OCI-LY1 (cell line): ENCODE results near the gene DLGAP4.

Experiments
- H2AFZ ChIP-seq: fragments of 200-600 bp; sonication (generic), shearing (Covaris generic); 2 replicates; pipeline ENCODE4 v1.6.0; 2014; ENCODE audit warnings: antibody characterized with exemption, mild to moderate bottlenecking, low read length
- H3F3A ChIP-seq: fragments of 200-600 bp; sonication (generic), shearing (Covaris generic); 2 replicates; pipeline ENCODE4 v1.6.0; 2014; ENCODE audit warnings: mild to moderate bottlenecking, antibody characterized with exemption, low read length, moderate library complexity; ENCODE audit not compliant: insufficient read depth
- H3K27ac ChIP-seq: fragments of 200-600 bp; sonication (generic); 2 replicates; pipeline ENCODE4 v1.5.1; 2014; ENCODE audit warnings: low read length, mixed run types, mild to moderate bottlenecking, low read depth; ENCODE audit not compliant: poor library complexity, severe bottlenecking
- H3K27me3 ChIP-seq: fragments of 200-600 bp; sonication (generic); 2 replicates; pipeline ENCODE4 v1.6.0; 2014; ENCODE audit warnings: antibody characterized with exemption, mild to moderate bottlenecking, low read length, moderate library complexity; ENCODE audit not compliant: insufficient read depth
- H3K36me3 ChIP-seq: fragments of 200-600 bp; sonication (generic); 2 replicates; pipeline ENCODE4 v1.6.1; 2014; ENCODE audit warnings: mild to moderate bottlenecking, antibody characterized with exemption, low read length, moderate library complexity, mixed read lengths; ENCODE audit not compliant: insufficient read depth
- H3K4me1 ChIP-seq: fragments of 200-600 bp; sonication (generic); 2 replicates; pipeline ENCODE4 v1.5.1; 2014; ENCODE audit warnings: mild to moderate bottlenecking, low read length, moderate library complexity; ENCODE audit not compliant: insufficient read depth, severe bottlenecking
- H3K4me2 ChIP-seq: fragments of 200-600 bp; sonication (generic), shearing (Covaris generic); 2 replicates; pipeline ENCODE4 v1.6.1; 2014; ENCODE audit warnings: low read length
- H3K4me3 ChIP-seq: fragments of 200-600 bp; sonication (generic); 2 replicates; pipeline ENCODE4 v1.5.1; 2014; ENCODE audit warnings: low read length, low read depth, mild to moderate bottlenecking, mixed read lengths; ENCODE audit not compliant: poor library complexity, severe bottlenecking
- H3K79me2 ChIP-seq: fragments of 200-600 bp; shearing (Covaris generic); 2 replicates; pipeline ENCODE4 v1.6.1; 2016; ENCODE audit warnings: mixed run types, low read length, mixed read lengths; ENCODE audit not compliant: insufficient read depth
- H3K9ac ChIP-seq: fragments of 200-600 bp; sonication (generic), shearing (Covaris generic); 2 replicates; pipeline ENCODE4 v1.6.1; 2014; ENCODE audit warnings: mild to moderate bottlenecking, low read length, mixed read lengths
- H3K9me2 ChIP-seq: fragments of 200-600 bp; sonication (generic), shearing (Covaris generic); 2 replicates; pipeline ENCODE4 v1.6.1; 2014; ENCODE audit warnings: low read depth, mild to moderate bottlenecking, low read length, mixed read lengths
- H3K9me3 ChIP-seq: fragments of 200-600 bp; shearing (Covaris generic); 2 replicates; pipeline ENCODE4 v1.6.1; 2014; ENCODE audit warnings: low read length, mixed read lengths
- H4K20me1 ChIP-seq: fragments of 200-600 bp; sonication (generic), shearing (Covaris generic); 2 replicates; pipeline ENCODE4 v1.6.0; 2016; ENCODE audit warnings: mild to moderate bottlenecking, low read length; ENCODE audit not compliant: insufficient read depth
- CTCF ChIP-seq: fragments of 200-600 bp; sonication (generic), shearing (Covaris generic); IDR thresholded peaks from 2 replicates; pipeline ENCODE4 v1.5.1; 2017; ENCODE audit warnings: mild to moderate bottlenecking, antibody characterized with exemption, low read length, moderate library complexity, mixed read lengths
- EZH2 ChIP-seq: fragments of 200-600 bp; sonication (generic), shearing (Covaris generic); IDR thresholded peaks from 2 replicates; pipeline ENCODE4 v1.8.0; 2017; ENCODE audit warnings: borderline replicate concordance, mixed run types, mild to moderate bottlenecking, antibody characterized with exemption, low read length, moderate library complexity, mixed read lengths

DLGAP4 gene

GRCh38 chr20:36506253-36506652 lies 200.1 kb downstream of the DLGAP4 start:
- H3K27me3 ChIP-seq = no peaks in the 10 kb centered on the region
- H4K20me1 ChIP-seq = no peaks in the 10 kb centered on the region
- H3K4me1 ChIP-seq = no peaks in the 10 kb centered on the region
- H3K9ac ChIP-seq = no peak overlapping the region
- H3K4me3 ChIP-seq = no peak overlapping the region
- H2AFZ ChIP-seq = no peak overlapping the region
- H3K9me3 ChIP-seq = no peaks in the 10 kb centered on the region
- H3F3A ChIP-seq = no peaks in the 10 kb centered on the region
- no peak overlapping the region for H3K4me2 ChIP-seq
- no peaks in the 10 kb centered on the region for H3K36me3 ChIP-seq
- H3K79me2 ChIP-seq = no peaks in the 10 kb centered on the region
- TF ChIP-seq CTCF (peak; percentile 71), EZH2 (no peak)
- no peaks in the 10 kb centered on the region for H3K9me2 ChIP-seq
- H3K27ac ChIP-seq = no peak overlapping the region

GRCh38 chr20:36507746-36508145 lies 201.6 kb downstream of the DLGAP4 start:
- H3K4me1 ChIP-seq = no peaks in the 10 kb centered on the region
- H3K27me3 ChIP-seq = no peaks in the 10 kb centered on the region
- H3K79me2 ChIP-seq = no peaks in the 10 kb centered on the region
- H3K27ac ChIP-seq = no peak overlapping the region
- TF ChIP-seq CTCF = no peak
- TF ChIP-seq EZH2 = no peak
- H3K4me2 ChIP-seq = no peak overlapping the region
- no peak overlapping the region for H3K4me3 ChIP-seq
- no peaks in the 10 kb centered on the region for H3F3A ChIP-seq
- H3K36me3 ChIP-seq = no peaks in the 10 kb centered on the region
- no peak overlapping the region for H3K9ac ChIP-seq
- no peak overlapping the region for H2AFZ ChIP-seq
- no peaks in the 10 kb centered on the region for H3K9me3 ChIP-seq
- no peaks in the 10 kb centered on the region for H4K20me1 ChIP-seq
- no peaks in the 10 kb centered on the region for H3K9me2 ChIP-seq

GRCh38 chr20:36519012-36519719 lies 213.0 kb downstream of the DLGAP4 start:
- TF ChIP-seq CTCF (no peak), EZH2 (no peak)

More at GRCh38 chr20:36519012-36519719, 213.0 kb downstream of the DLGAP4 start:
- no peak overlapping the region for H3K9ac ChIP-seq
- H3K9me3 ChIP-seq = no peaks in the 10 kb centered on the region
- H3K4me1 ChIP-seq = no peaks in the 10 kb centered on the region
- H2AFZ ChIP-seq = no peak overlapping the region
- no peaks in the 10 kb centered on the region for H3K9me2 ChIP-seq
- H3K79me2 ChIP-seq = no peaks in the 10 kb centered on the region
- no peak overlapping the region for H3K4me2 ChIP-seq
- H3K27ac ChIP-seq = no peak overlapping the region
- no peaks in the 10 kb centered on the region for H3K36me3 ChIP-seq
- H3F3A ChIP-seq = no peaks in the 10 kb centered on the region
- H4K20me1 ChIP-seq = no peaks in the 10 kb centered on the region
- H3K27me3 ChIP-seq = no peaks in the 10 kb centered on the region
- H3K4me3 ChIP-seq = no peak overlapping the region
